ENCODE measurements around the gene EPHX1.

DNA sequence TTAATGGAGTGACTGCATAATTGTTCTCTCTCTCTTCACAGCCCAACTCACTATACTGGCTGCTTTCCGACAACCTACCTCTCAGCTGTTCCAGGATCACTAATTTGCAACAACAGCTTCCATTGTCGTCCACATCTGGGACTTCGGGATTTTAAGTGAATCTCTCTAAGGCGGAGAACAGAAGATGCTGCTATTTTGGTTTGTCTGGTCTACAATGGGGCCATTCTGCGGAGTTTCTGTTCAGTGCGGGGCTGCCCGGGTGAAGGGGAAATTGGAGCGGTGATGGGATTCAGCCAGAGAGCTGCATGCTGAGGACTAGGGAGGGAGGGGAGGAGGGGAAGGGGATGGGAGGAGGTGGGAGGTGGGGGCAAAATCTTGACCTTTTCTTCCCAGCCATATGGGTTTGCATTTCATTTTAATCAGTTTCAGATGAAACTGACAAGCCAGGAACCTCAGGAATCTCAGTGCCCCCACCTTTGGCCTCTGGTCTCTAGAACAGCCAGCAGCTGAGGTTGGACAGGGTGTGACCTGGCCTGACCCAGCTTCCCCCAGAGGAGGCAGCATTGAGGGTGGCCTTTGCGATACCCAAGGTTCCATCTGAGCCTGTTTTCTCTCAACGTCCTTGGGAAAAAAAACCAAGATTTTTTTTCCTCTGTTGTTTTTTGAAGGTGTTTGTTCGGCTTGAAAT lies 39.2 kb upstream of the EPHX1 start:
- TF ChIP-seq, protein P1, sequence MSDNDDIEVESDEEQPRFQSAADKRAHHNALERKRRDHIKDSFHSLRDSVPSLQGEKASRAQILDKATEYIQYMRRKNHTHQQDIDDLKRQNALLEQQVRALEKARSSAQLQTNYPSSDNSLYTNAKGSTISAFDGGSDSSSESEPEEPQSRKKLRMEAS (IDR thresholded peaks at IDR 0.05; ENCODE audit: low read depth, low read length) = no peak
- TF ChIP-seq, protein P2, sequence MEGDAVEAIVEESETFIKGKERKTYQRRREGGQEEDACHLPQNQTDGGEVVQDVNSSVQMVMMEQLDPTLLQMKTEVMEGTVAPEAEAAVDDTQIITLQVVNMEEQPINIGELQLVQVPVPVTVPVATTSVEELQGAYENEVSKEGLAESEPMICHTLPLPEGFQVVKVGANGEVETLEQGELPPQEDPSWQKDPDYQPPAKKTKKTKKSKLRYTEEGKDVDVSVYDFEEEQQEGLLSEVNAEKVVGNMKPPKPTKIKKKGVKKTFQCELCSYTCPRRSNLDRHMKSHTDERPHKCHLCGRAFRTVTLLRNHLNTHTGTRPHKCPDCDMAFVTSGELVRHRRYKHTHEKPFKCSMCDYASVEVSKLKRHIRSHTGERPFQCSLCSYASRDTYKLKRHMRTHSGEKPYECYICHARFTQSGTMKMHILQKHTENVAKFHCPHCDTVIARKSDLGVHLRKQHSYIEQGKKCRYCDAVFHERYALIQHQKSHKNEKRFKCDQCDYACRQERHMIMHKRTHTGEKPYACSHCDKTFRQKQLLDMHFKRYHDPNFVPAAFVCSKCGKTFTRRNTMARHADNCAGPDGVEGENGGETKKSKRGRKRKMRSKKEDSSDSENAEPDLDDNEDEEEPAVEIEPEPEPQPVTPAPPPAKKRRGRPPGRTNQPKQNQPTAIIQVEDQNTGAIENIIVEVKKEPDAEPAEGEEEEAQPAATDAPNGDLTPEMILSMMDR (IDR thresholded peaks at IDR 0.05; ENCODE audit: low read depth, low read length) = no peak
- TF ChIP-seq POLR2A (IDR thresholded peaks at IDR 0.05; ENCODE audit: extremely low read depth, insufficient read length) = no peak
- no peak for TF ChIP-seq MYC (IDR thresholded peaks at IDR 0.05; ENCODE audit: low read depth, low read length)

Measured in NB4 (cell line).